Measurements from ENCODE around the gene RABGAP1L. TPM values are rescaled to one million over a fixed set of nuclear protein-coding genes. Genes with fewer than 3 reads are reported as not detected.
"Not testable (repeated sequence)": the region's sequence is repeated elsewhere in the genome, so short reads cannot be mapped to it uniquely, and the experiment has no call there.

The RABGAP1L gene
- total RNA-seq, 2 experiments from 2014 or later, result 98.1 to 158 TPM

DNA sequence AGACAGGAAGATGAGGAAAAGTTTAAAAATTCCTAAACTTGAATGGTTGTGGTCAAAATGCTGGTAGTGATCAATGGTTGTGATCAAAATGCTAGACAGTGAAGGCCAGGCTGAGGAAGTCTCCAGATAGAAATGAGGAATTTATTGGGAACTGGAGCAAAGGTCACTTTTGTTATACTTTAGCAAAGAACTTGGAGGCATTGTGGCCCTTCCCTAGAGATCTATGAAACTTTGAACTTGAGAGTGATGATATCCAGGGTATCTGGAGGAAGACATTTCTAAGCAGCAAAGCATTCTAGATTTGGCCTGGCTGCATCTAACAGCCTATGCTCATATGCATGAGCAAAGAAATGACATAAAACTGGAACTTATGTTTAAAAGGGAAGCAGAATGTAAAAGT is 35.5 kb upstream of the RABGAP1L start:
- ChIA-PET CTCF (ENCODE audit: unreplicated experiment) (no interaction called here), POLR2A (no interaction called here)
- no TSS peak for BruUV-seq (replicated peaks)

DNA sequence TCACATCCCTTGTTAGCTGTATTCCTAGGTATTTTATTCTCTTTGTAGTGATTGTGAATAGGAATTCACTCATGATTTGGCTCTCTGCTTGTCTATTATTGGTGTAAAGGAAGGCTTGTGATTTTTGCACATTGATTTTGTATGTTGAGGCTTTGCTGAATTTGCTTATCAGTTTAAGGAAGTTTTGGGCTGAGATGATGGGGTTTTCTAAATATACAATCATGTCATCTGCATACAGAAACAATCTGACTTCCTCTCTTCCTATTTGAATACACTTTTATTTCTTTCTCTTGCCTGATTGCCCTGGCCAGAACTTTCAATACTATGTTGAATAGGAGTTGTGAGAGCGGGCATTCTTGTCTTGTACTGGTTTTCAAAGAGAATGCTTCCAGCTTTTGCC is 32.1 kb upstream of the RABGAP1L start:
- BruUV-seq (replicated peaks); DNase-seq (ENCODE audit: low spot score); H3K79me2 ChIP-seq (ENCODE audit: insufficient read depth, low read depth, low read length); H3K9me3 ChIP-seq (ENCODE audit: low read length); intact Hi-C loops (cut with micrococcal nuclease; ENCODE audit: unreplicated experiment); H3K27ac ChIP-seq (ENCODE audit: low read depth, low read length, poor library complexity, severe bottlenecking); H3K4me1 ChIP-seq (ENCODE audit: insufficient read depth, low read length, poor library complexity, severe bottlenecking); H2AFZ ChIP-seq (ENCODE audit: low read length); H3K36me3 ChIP-seq (ENCODE audit: insufficient read depth, low read length); H3K9me2 ChIP-seq (ENCODE audit: insufficient read depth, low read length); H3K4me2 ChIP-seq (ENCODE audit: low read length); CTCF ChIA-PET (ENCODE audit: unreplicated experiment); H4K20me1 ChIP-seq (ENCODE audit: insufficient read depth, low read length); H3K4me3 ChIP-seq (ENCODE audit: low read depth, low read length, poor library complexity, severe bottlenecking): not testable (repeated sequence)
- POLR2A ChIA-PET, result interaction anchor here (0.6 to 1.6 kb wide), 4 partner anchors 12 to 39 kb away, joined by 4 to 5 read pairs (median 4); no protein-coding TSS in a partner anchor

More for the DNA sequence above, 35.5 kb upstream of the RABGAP1L start:
- peaks cover 4% of the 10 kb centered on the region for H3K4me1 ChIP-seq (ENCODE audit: insufficient read depth, low read length, poor library complexity, severe bottlenecking)
- H3K9me3 ChIP-seq (ENCODE audit: low read length), result 0 out of 2 replicates have a peak, but pooled peaks cover 5% of the 10 kb centered on the region
- intact Hi-C loops (cut with micrococcal nuclease; ENCODE audit: unreplicated experiment), result no loop called here
- H3K4me3 ChIP-seq (ENCODE audit: low read depth, low read length, poor library complexity, severe bottlenecking), result no peak overlapping the region
- DNase-seq (ENCODE audit: low spot score), result no peak
- H3K79me2 ChIP-seq (ENCODE audit: insufficient read depth, low read depth, low read length), result no peaks in the 10 kb centered on the region
- H3K27ac ChIP-seq (ENCODE audit: low read depth, low read length, poor library complexity, severe bottlenecking), result no peak overlapping the region
- no peaks in the 10 kb centered on the region for H3K9me2 ChIP-seq (ENCODE audit: insufficient read depth, low read length)
- H2AFZ ChIP-seq (ENCODE audit: low read length), result no peak overlapping the region
- no peaks in the 10 kb centered on the region for H4K20me1 ChIP-seq (ENCODE audit: insufficient read depth, low read length)
- no peaks in the 10 kb centered on the region for H3K36me3 ChIP-seq (ENCODE audit: insufficient read depth, low read length)
- TF ChIP-seq EZH2phosphoT487 (IDR thresholded peaks at IDR 0.05; ENCODE audit: borderline replicate concordance, low read depth, low read length), result no peak
- TF ChIP-seq CTCF (conservative IDR thresholded peaks at IDR 0.05; ENCODE audit: low read length), result no peak
- no peak overlapping the region for H3K4me2 ChIP-seq (ENCODE audit: low read length)

GRCh38 chr1:174131032-174131638 is 28.2 kb upstream of the RABGAP1L start:
- Histone ChIP-seq H3K4me3 (ENCODE audit: low read depth, low read length, poor library complexity, severe bottlenecking) (no peak overlapping the region), H2AFZ (ENCODE audit: low read length) (no peak overlapping the region), H3K36me3 (ENCODE audit: insufficient read depth, low read length) (no peaks in the 10 kb centered on the region), H3K9me2 (ENCODE audit: insufficient read depth, low read length) (no peaks in the 10 kb centered on the region), H3K9me3 (ENCODE audit: low read length) (0 out of 2 replicates have a peak, but pooled peaks cover 5% of the 10 kb centered on the region), H3K27ac (ENCODE audit: low read depth, low read length, poor library complexity, severe bottlenecking) (no peak overlapping the region), H3K4me2 (ENCODE audit: low read length) (no peak overlapping the region), H3K4me1 (ENCODE audit: insufficient read depth, low read length, poor library complexity, severe bottlenecking) (peaks cover 27% of the 10 kb centered on the region), H3K79me2 (ENCODE audit: insufficient read depth, low read depth, low read length) (no peaks in the 10 kb centered on the region), H4K20me1 (ENCODE audit: insufficient read depth, low read length) (no peaks in the 10 kb centered on the region)
- POLR2A ChIA-PET, result interaction anchor here (1.3 kb wide), 1 partner anchor 9 kb away, joined by 3 read pairs; no protein-coding TSS in a partner anchor
- intact Hi-C loops (cut with micrococcal nuclease; ENCODE audit: unreplicated experiment), result no loop called here
- BruUV-seq (replicated peaks), result no TSS peak
- TF ChIP-seq CTCF (conservative IDR thresholded peaks at IDR 0.05; ENCODE audit: low read length), result no peak
- TF ChIP-seq EZH2phosphoT487 (IDR thresholded peaks at IDR 0.05; ENCODE audit: borderline replicate concordance, low read depth, low read length), result no peak
- CTCF ChIA-PET (ENCODE audit: unreplicated experiment), result no interaction called here
- no peak for DNase-seq (ENCODE audit: low spot score)

All from OCI-LY7 (cell line).